Ishikawa (cell line): ENCODE results near the gene ETV3.

Source experiments
- CEBPB ChIP-seq: IDR thresholded peaks from 2 replicates; pipeline ENCODE4 v1.6.1; 2012
- CREB1 ChIP-seq: IDR thresholded peaks from 2 replicates; pipeline ENCODE4 v1.6.1; 2012; ENCODE audit warnings: low read depth
- EGR1 ChIP-seq: IDR thresholded peaks from 2 replicates; pipeline ENCODE4 v1.6.1; 2012
- EP300 ChIP-seq: IDR thresholded peaks from 2 replicates; pipeline ENCODE4 v1.6.1; 2012; ENCODE audit warnings: borderline replicate concordance
- FOXM1 ChIP-seq: IDR thresholded peaks from 2 replicates; pipeline ENCODE4 v1.6.1; 2012; ENCODE audit warnings: low read depth, borderline replicate concordance
- MAX ChIP-seq: IDR thresholded peaks from 2 replicates; pipeline ENCODE4 v1.6.1; 2012
- NFIC ChIP-seq: IDR thresholded peaks from 2 replicates; pipeline ENCODE4 v1.6.1; 2012
- RAD21 ChIP-seq: IDR thresholded peaks from 2 replicates; pipeline ENCODE4 v1.6.1; 2012; ENCODE audit warnings: low read depth
- REST ChIP-seq: IDR thresholded peaks from 2 replicates; pipeline ENCODE4 v1.6.1; 2012; ENCODE audit warnings: low read depth, mild to moderate bottlenecking
- TAF1 ChIP-seq: IDR thresholded peaks from 2 replicates; pipeline ENCODE4 v1.6.1; 2012; ENCODE audit warnings: low read depth, mild to moderate bottlenecking
- TCF12 ChIP-seq: IDR thresholded peaks from 2 replicates; pipeline ENCODE4 v1.6.1; 2012; ENCODE audit warnings: low read depth
- TEAD4 ChIP-seq: IDR thresholded peaks from 2 replicates; pipeline ENCODE4 v1.6.1; 2012
- USF1 ChIP-seq: IDR thresholded peaks from 2 replicates; pipeline ENCODE4 v1.6.1; 2012
- YY1 ChIP-seq: IDR thresholded peaks from 2 replicates; pipeline ENCODE4 v1.6.1; 2012; ENCODE audit warnings: low read depth
- ZBTB7A ChIP-seq: IDR thresholded peaks from 2 replicates; pipeline ENCODE4 v1.6.1; 2012; ENCODE audit warnings: low read depth

ETV3 gene

GRCh38 chr1:157124855-157125254, 13.3 kb downstream of the ETV3 start:
- no peak for TF ChIP-seq CREB1

GRCh38 chr1:157119448-157119847, 18.7 kb downstream of the ETV3 start:
- TF ChIP-seq RAD21 (no peak), REST (no peak), CREB1 (no peak), ZBTB7A (no peak), TEAD4 (no peak), CEBPB (no peak), NFIC (no peak), FOXM1 (no peak), TCF12 (no peak), YY1 (no peak), MAX (no peak), TAF1 (no peak), EP300 (no peak), USF1 (no peak), EGR1 (no peak)

GRCh38 chr1:157119008-157119407, 19.2 kb downstream of the ETV3 start:
- TF ChIP-seq YY1 = no peak
- TF ChIP-seq CREB1 = no peak
- no peak for TF ChIP-seq EGR1
- no peak for TF ChIP-seq TCF12
- TF ChIP-seq FOXM1 = no peak
- TF ChIP-seq REST = no peak
- no peak for TF ChIP-seq CEBPB
- no peak for TF ChIP-seq EP300
- TF ChIP-seq RAD21 = no peak
- no peak for TF ChIP-seq TEAD4
- TF ChIP-seq ZBTB7A = no peak
- no peak for TF ChIP-seq USF1
- no peak for TF ChIP-seq NFIC
- no peak for TF ChIP-seq MAX
- no peak for TF ChIP-seq TAF1

GRCh38 chr1:157117527-157118057, 20.6 kb downstream of the ETV3 start:
- TF ChIP-seq RAD21 = no peak

GRCh38 chr1:157116737-157117103, 21.5 kb downstream of the ETV3 start:
- TF ChIP-seq NFIC (no peak), EGR1 (no peak), RAD21 (no peak), YY1 (no peak), USF1 (no peak), MAX (no peak), REST (no peak), TCF12 (no peak), CREB1 (no peak), ZBTB7A (no peak), FOXM1 (no peak), EP300 (no peak), TAF1 (no peak), CEBPB (no peak), TEAD4 (no peak)
